GM12892 (cell line): ENCODE results near the gene GALNTL6.

ENCODE experiments used
- POLR2A ChIP-seq: IDR thresholded peaks from 2 replicates; pipeline ENCODE4 v1.6.1; 2011; ENCODE audit warnings: low read depth, low read length, control low read depth
- POLR2AphosphoS5 ChIP-seq: IDR thresholded peaks from 2 replicates; pipeline ENCODE4 v1.6.1; 2011; ENCODE audit warnings: low read depth, low read length, control low read depth
- TAF1 ChIP-seq: IDR thresholded peaks from 2 replicates; pipeline ENCODE4 v1.6.1; 2011; ENCODE audit warnings: low read depth, mild to moderate bottlenecking, control low read depth, low read length, borderline replicate concordance

- TF ChIP-seq POLR2A, result no peak
- no peak for TF ChIP-seq POLR2AphosphoS5
- no peak for TF ChIP-seq TAF1
Observed at GRCh38 chr4:172983014-172983413, 1169.8 kb downstream of the GALNTL6 start.
